Gastroesophageal sphincter (tissue), 4 donors: ENCODE measurements around the gene DZIP3. TPM values are rescaled to one million over a fixed set of nuclear protein-coding genes. Genes with fewer than 3 reads are reported as not detected.

Experiments used
- ATAC-seq: fragments of 150-250 bp; one replicate; pipeline ENCODE4 v1.9.1; 2016; ENCODE audit warnings: mild to moderate bottlenecking, moderate library complexity
- H3K27ac ChIP-seq, 4 donors: fragments of 200-600 bp; sonication (generic) in 3 of 4; 1 replicate in 3 of 4; 2 replicates in 1 of 4; pipeline ENCODE4 v1.5.1; 2016 to 2019
- H3K27me3 ChIP-seq: fragments of 200-600 bp; sonication (generic); one replicate; pipeline ENCODE4 v1.5.1; 2019
- H3K36me3 ChIP-seq, 2 donors: fragments of 200-600 bp; sonication (generic); one replicate each; pipeline ENCODE4 v1.5.1; 2019; ENCODE audit warnings: control low read depth in 1 of 2
- H3K4me1 ChIP-seq, 3 donors: fragments of 200-600 bp; sonication (generic); 1 replicate in 2 of 3; 2 replicates in 1 of 3; pipeline ENCODE4 v1.5.1; 2016 to 2019; ENCODE audit warnings: control low read depth in 2 of 3
- H3K4me3 ChIP-seq, 2 donors: fragments of 200-600 bp; sonication (generic); one replicate each; pipeline ENCODE4 v1.5.1; 2019; ENCODE audit warnings: mild to moderate bottlenecking in 1 of 2, moderate library complexity in 1 of 2
- H3K9me3 ChIP-seq, 3 donors: fragments of 200-600 bp; sonication (generic); one replicate each; pipeline ENCODE4 v1.5.1; 2017 to 2019; ENCODE audit warnings: control low read depth in 2 of 3
- EP300 ChIP-seq: sonication (generic); formaldehyde crosslinking; IDR thresholded peaks from one replicate; pipeline ENCODE4 v1.6.1; 2017; ENCODE audit warnings: antibody characterized with exemption, mild to moderate bottlenecking
- POLR2A ChIP-seq, 2 donors: fragments of 450-650 bp; IDR thresholded peaks; one replicate each; pipeline ENCODE4 v1.6.1; 2017; ENCODE audit warnings: antibody characterized with exemption in 2 of 2, mild to moderate bottlenecking in 2 of 2, moderate library complexity in 1 of 2
- POLR2AphosphoS5 ChIP-seq: sonication (generic); formaldehyde crosslinking; IDR thresholded peaks from one replicate; pipeline ENCODE4 v1.6.1; 2017; ENCODE audit warnings: antibody characterized with exemption
- WGBS, 2 donors: methylation state at CpG; one replicate each; pipeline ENCODE4 v1.1.5; 2018; ENCODE audit warnings: low coverage in 1 of 2; 5-methylcytosine and 5-hydroxymethylcytosine counted together
- total RNA-seq, 4 donors: library from RNA; depleted of rRNA; stranded (reverse); fragments of >200 nt; gene quantifications; one replicate each; pipeline ENCODE4 v1.1.0, GENCODE V29; 2016
- TF ChIP-seq, protein P1 (sequence below), 4 experiments: fragments of 200-600 bp in 2 of 4; fragments of 450-650 bp in 2 of 4; sonication (generic) in 1 of 4; IDR thresholded peaks; one replicate each; pipeline ENCODE4 v1.5.1; 2017 to 2019; ENCODE audit warnings: antibody characterized with exemption in 4 of 4, mild to moderate bottlenecking in 2 of 4, moderate library complexity in 2 of 4

DZIP3 gene
- total RNA-seq, 4 donors from 2014 or later, result 8.3 to 20.5 (median 10.0) TPM

DNA sequence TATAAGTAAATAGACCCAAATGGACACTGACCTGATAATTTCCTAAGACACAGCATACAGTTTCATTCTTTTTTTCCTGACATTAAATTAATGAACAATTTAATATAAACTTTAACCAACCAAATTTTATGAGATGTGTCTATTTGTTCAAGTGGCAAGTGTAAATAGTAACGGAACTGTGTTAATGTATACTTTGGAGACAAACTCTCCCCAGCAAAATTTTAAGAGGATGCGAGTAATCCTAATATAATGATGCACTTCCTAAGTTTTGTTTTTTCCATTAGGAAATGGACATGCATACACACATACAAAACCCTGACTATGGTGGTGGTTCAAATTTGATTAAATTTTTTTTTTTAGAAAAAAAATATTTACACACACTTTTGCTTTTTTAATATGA, 40.6 kb upstream of the DZIP3 start:
- ATAC-seq, result no peak
- H3K27me3 ChIP-seq, result no peaks in the 10 kb centered on the region
- H3K9me3 ChIP-seq, result no peaks in the 10 kb centered on the region
- no peak overlapping the region for H3K4me3 ChIP-seq
- 94 to 96% methylated on average over 2 of the region's 2 CpGs for WGBS, 2 donors
- H3K4me1 ChIP-seq, result peaks cover 0 to 30% (median 0%) of the 10 kb centered on the region in 3 donors
- H3K36me3 ChIP-seq, result no peaks in the 10 kb centered on the region
- no peak overlapping the region for H3K27ac ChIP-seq
- TF ChIP-seq, protein P1, sequence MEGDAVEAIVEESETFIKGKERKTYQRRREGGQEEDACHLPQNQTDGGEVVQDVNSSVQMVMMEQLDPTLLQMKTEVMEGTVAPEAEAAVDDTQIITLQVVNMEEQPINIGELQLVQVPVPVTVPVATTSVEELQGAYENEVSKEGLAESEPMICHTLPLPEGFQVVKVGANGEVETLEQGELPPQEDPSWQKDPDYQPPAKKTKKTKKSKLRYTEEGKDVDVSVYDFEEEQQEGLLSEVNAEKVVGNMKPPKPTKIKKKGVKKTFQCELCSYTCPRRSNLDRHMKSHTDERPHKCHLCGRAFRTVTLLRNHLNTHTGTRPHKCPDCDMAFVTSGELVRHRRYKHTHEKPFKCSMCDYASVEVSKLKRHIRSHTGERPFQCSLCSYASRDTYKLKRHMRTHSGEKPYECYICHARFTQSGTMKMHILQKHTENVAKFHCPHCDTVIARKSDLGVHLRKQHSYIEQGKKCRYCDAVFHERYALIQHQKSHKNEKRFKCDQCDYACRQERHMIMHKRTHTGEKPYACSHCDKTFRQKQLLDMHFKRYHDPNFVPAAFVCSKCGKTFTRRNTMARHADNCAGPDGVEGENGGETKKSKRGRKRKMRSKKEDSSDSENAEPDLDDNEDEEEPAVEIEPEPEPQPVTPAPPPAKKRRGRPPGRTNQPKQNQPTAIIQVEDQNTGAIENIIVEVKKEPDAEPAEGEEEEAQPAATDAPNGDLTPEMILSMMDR (IDR thresholded peaks at IDR 0.05), result no peak
- TF ChIP-seq EP300 (no peak), POLR2AphosphoS5 (no peak), POLR2A (IDR thresholded peaks at IDR 0.05) (no peak)

DNA sequence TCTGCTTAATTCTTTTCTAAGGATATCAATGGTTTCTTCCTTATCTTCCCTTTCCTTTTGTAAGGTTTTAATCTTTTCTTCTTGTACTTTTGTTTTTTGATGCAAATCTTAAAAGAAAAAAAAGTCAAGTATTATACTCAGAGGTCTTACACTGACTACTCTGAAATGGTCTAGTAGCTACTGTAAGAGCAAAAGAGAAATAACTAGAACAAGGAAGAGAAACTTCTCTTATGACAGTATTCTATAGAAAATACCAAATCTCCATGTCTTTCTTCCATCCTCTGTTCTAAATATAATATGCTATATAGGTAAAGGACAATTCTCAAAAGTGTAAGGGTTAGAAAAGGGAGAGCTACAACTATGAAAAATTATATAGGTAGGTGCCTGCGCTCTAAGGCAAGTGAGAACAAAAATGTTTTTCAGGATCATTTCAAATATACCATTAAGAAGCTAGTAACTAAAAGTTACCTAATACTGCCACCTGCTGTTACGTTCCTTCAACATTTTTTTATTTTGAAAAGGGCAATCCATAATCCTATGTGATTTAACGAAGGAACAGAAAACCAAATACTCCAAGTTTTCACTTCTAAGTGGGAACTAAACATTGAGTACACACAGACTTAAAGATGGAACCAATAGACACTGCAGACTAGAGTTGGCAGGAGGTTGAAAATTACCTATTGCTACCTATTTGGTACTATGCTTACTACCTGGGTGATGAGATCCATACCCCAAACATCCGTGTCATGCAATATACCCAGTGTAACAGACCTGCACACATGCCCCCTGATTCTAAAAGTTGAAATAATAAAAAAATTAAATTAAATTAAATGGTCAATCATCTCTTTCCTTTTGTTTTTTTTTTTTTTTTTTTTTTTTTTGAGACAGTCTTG, 37.0 kb upstream of the DZIP3 start:
- H3K36me3 ChIP-seq, result no peaks in the 10 kb centered on the region
- whole genome bisulfite sequencing, 2 donors, result 30% methylated on average over 4 of the region's 4 CpGs
- no peak overlapping the region for H3K4me3 ChIP-seq
- H3K9me3 ChIP-seq, result no peaks in the 10 kb centered on the region
- H3K27me3 ChIP-seq, result no peaks in the 10 kb centered on the region
- peaks cover 0 to 27% (median 0%) of the 10 kb centered on the region in 3 donors for H3K4me1 ChIP-seq
- ATAC-seq, result no peak
- no peak overlapping the region for H3K27ac ChIP-seq
- TF ChIP-seq POLR2A (IDR thresholded peaks at IDR 0.05) (no peak), EP300 (no peak), POLR2AphosphoS5 (no peak)
- TF ChIP-seq, protein P1 (IDR thresholded peaks at IDR 0.05), result peak; percentile 38 to 62 (median 50)

DNA sequence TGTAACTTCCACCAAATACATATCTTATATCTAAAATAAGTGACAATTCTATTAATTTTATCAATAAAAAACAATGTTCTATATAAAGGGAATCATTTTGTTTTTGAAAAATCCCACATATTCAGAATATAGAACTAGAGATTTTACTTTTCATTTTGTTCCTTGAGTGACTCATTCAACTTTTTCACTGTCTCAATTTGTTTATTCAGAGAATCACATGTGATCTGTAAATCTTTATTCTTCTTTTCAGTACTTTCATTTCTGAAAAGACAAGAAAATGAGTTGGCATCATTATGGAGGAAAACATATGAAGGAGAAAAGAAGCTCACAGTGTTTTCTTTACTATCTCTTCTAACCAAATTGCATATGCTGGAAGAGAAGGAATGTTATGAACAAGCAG, 35.3 kb upstream of the DZIP3 start:
- H3K36me3 ChIP-seq, result no peaks in the 10 kb centered on the region
- H3K4me3 ChIP-seq, result no peak overlapping the region
- no peak for TF ChIP-seq POLR2A (IDR thresholded peaks at IDR 0.05)
- TF ChIP-seq, protein P1 (IDR thresholded peaks at IDR 0.05), result no peak
- no peak for TF ChIP-seq EP300
- no peak for TF ChIP-seq POLR2AphosphoS5
- no peaks in the 10 kb centered on the region for H3K27me3 ChIP-seq
- peaks cover 0 to 18% (median 0%) of the 10 kb centered on the region in 3 donors for H3K4me1 ChIP-seq
- H3K9me3 ChIP-seq, result no peaks in the 10 kb centered on the region
- no peak for ATAC-seq
- no peak overlapping the region for H3K27ac ChIP-seq

DNA sequence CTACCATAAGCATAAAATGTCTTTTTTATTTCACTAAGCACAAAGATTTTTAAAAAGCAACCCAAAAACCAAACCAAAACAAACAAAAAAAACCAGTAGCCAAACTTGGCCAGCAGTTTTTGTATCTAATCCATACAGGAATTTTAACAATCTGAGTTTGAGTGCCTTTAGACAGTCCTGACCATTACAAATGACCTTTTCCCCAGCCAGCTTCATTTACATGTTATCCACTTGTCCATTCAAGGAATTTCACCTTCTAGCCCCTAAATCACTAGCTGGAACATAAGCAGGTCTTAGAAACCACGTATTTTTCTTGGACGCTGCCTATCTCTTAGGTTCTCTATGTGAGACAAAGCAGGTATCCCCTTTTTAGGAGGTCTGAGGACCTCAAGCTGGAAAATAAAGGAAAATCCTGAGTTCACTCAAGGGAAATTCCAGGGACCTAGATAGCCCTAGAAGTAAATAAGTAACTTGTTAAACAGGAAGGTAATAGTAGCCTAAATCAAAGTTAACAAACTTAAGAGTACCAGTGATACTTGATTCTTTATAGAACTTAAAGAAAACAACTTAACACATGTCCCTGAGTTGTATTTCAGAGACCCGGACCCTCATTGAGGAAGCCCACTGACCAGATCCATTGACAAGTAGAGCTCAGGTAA, 34.5 kb upstream of the DZIP3 start:
- Histone ChIP-seq H3K27me3 (no peaks in the 10 kb centered on the region), H3K9me3 (no peaks in the 10 kb centered on the region), H3K27ac (no peak overlapping the region), H3K4me1 (peaks cover 0 to 18% (median 0%) of the 10 kb centered on the region in 3 donors), H3K4me3 (no peak overlapping the region), H3K36me3 (peaks cover 0 to under 1% of the 10 kb centered on the region in 2 donors)
- no peak for ATAC-seq
- TF ChIP-seq POLR2A (IDR thresholded peaks at IDR 0.05) (no peak), POLR2AphosphoS5 (no peak), EP300 (no peak)
- TF ChIP-seq, protein P1 (IDR thresholded peaks at IDR 0.05), result no peak
- 53 to 80% methylated on average over 3 of the region's 3 CpGs for WGBS, 2 donors
